ENCODE results near the gene SCNN1B.

GRCh38 chr16:23330583-23331249, 28.6 kb downstream of the SCNN1B start:
- TF ChIP-seq CTCF (conservative IDR thresholded peaks at IDR 0.05 in 1 of 2, IDR thresholded peaks at IDR 0.05 in 1 of 2; ENCODE audit: low read depth in 1 of 2, low read length in 2 of 2) (no peak), EZH2 (IDR thresholded peaks at IDR 0.05; ENCODE audit: low read length, missing control alignments) (no peak)
